ENCODE data around the gene HS6ST1.
"Not testable (repeated sequence)": the region's sequence is repeated elsewhere in the genome, so short reads cannot be mapped to it uniquely, and the experiment has no call there.

DNA sequence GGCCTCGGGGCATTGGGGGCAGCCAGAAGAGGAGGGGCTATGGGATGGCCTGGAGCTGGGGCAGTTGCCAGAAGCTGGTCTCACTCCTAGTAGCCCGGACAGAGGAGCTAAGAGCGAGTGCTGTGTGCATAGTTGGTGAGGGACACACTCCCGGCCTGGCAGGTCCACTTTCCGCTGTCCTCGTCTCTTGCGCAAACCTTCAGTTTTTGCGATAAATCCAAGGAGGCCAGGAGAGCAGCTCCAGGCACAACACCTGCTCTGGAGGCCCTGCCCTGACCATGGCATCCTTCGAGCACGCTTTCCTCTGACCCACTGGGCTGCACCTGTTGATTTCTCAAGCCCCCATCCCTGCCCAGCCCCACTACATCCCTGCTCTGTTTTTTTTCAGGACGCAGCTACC lies 51.0 kb downstream of the HS6ST1 start:
- TF ChIP-seq EZH2 (IDR thresholded peaks at IDR 0.05; ENCODE audit: borderline replicate concordance, low read depth, low read length, poor library complexity, severe bottlenecking) = not testable (repeated sequence)
- TF ChIP-seq, protein P1, sequence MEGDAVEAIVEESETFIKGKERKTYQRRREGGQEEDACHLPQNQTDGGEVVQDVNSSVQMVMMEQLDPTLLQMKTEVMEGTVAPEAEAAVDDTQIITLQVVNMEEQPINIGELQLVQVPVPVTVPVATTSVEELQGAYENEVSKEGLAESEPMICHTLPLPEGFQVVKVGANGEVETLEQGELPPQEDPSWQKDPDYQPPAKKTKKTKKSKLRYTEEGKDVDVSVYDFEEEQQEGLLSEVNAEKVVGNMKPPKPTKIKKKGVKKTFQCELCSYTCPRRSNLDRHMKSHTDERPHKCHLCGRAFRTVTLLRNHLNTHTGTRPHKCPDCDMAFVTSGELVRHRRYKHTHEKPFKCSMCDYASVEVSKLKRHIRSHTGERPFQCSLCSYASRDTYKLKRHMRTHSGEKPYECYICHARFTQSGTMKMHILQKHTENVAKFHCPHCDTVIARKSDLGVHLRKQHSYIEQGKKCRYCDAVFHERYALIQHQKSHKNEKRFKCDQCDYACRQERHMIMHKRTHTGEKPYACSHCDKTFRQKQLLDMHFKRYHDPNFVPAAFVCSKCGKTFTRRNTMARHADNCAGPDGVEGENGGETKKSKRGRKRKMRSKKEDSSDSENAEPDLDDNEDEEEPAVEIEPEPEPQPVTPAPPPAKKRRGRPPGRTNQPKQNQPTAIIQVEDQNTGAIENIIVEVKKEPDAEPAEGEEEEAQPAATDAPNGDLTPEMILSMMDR (conservative IDR thresholded peaks at IDR 0.05; ENCODE audit: low read depth, low read length) = not testable (repeated sequence)

Data from A673 (cell line).